HL-60 (cell line): ENCODE results near the gene GRIP2.

Experiments
- DNase-seq, 2 experiments: peaks; one replicate each; pipeline ENCODE4 v3.0.0-alpha.2; 2010 to 2020; ENCODE audit warnings: low read depth in 1 of 2, low spot score in 1 of 2
- H3K27ac ChIP-seq: fragments of 250-450 bp; sonication (Bioruptor Pico); replicated peaks from 2 replicates; pipeline ENCODE4 v1.5.1; 2020; ENCODE audit warnings: mild to moderate bottlenecking, moderate library complexity
- H3K27me3 ChIP-seq: fragments of 250-450 bp; sonication (Bioruptor Pico); 2 replicates; pipeline ENCODE4 v1.5.1; 2021; ENCODE audit warnings: mild to moderate bottlenecking, moderate library complexity; ENCODE audit not compliant: insufficient read depth, poor library complexity, severe bottlenecking
- H3K4me3 ChIP-seq: replicated peaks from 2 replicates; pipeline ENCODE4 v1.5.1; 2011; ENCODE audit warnings: mild to moderate bottlenecking, control low read depth, low read length; ENCODE audit not compliant: insufficient read depth
- CTCF ChIP-seq: IDR thresholded peaks from one replicate; pipeline ENCODE4 v1.5.1; 2011; ENCODE audit warnings: low read length, control low read depth, inconsistent platforms; ENCODE audit not compliant: insufficient read depth
- GABPA ChIP-seq: IDR thresholded peaks from 2 replicates; pipeline ENCODE4 v1.6.1; 2012; ENCODE audit warnings: low read depth
- POLR2AphosphoS5 ChIP-seq: IDR thresholded peaks from 2 replicates; pipeline ENCODE4 v1.6.1; 2012; ENCODE audit warnings: low read depth
- REST ChIP-seq: IDR thresholded peaks from 2 replicates; pipeline ENCODE4 v1.6.1; 2012; ENCODE audit warnings: low read depth; ENCODE audit not compliant: insufficient replicate concordance
- SPI1 ChIP-seq: IDR thresholded peaks from 2 replicates; pipeline ENCODE4 v1.6.1; 2012; ENCODE audit warnings: low read depth, mild to moderate bottlenecking, borderline replicate concordance

The GRIP2 gene

GRCh38 chr3:14546041-14546440 is 5.9 kb upstream of the GRIP2 start:
- no peak overlapping the region for H3K27ac ChIP-seq
- no peak overlapping the region for H3K4me3 ChIP-seq
- H3K27me3 ChIP-seq = no peaks in the 10 kb centered on the region
- TF ChIP-seq GABPA (no peak), POLR2AphosphoS5 (no peak), REST (no peak), CTCF (no peak), SPI1 (no peak)
- no peak for DNase-seq

GRCh38 chr3:14545251-14545635 is 5.1 kb upstream of the GRIP2 start:
- TF ChIP-seq CTCF = no peak
- TF ChIP-seq POLR2AphosphoS5 = no peak
- TF ChIP-seq GABPA = no peak
- no peak for TF ChIP-seq REST
- TF ChIP-seq SPI1 = no peak
- Histone ChIP-seq H3K27me3 (no peaks in the 10 kb centered on the region), H3K27ac (no peak overlapping the region), H3K4me3 (no peak overlapping the region)
- DNase-seq = no peak

- TF ChIP-seq CTCF = no peak
- no peak for TF ChIP-seq REST
- no peak for TF ChIP-seq POLR2AphosphoS5
- no peak for TF ChIP-seq GABPA
- no peak for TF ChIP-seq SPI1
- no peak for DNase-seq
- Histone ChIP-seq H3K4me3 (no peak overlapping the region), H3K27ac (no peak overlapping the region), H3K27me3 (no peaks in the 10 kb centered on the region)
Observed at GRCh38 chr3:14544282-14545250, 4.4 kb upstream of the GRIP2 start.
